Upper lobe of right lung (tissue), 1 donor: ENCODE measurements around the gene NPW. TPM values are rescaled to one million over a fixed set of nuclear protein-coding genes. Genes with fewer than 3 reads are reported as not detected.

ENCODE experiments used
- ATAC-seq: fragments of 200-7000 bp; cut with Tn5 transposase; one replicate; pipeline ENCODE4 v1.9.1; 2020; ENCODE audit warnings: mild to moderate bottlenecking, moderate library complexity
- DNase-seq: peaks from one replicate; pipeline ENCODE4 v3.0.0-alpha.2; 2020
- H3K27ac ChIP-seq: fragments of 200-600 bp; one replicate; pipeline ENCODE4 v1.8.0; 2022
- H3K27me3 ChIP-seq: fragments of 200-600 bp; one replicate; pipeline ENCODE4 v1.8.0; 2022; ENCODE audit warnings: mild to moderate bottlenecking
- H3K36me3 ChIP-seq: fragments of 200-600 bp; one replicate; pipeline ENCODE4 v1.8.0; 2022
- H3K4me1 ChIP-seq: fragments of 200-600 bp; one replicate; pipeline ENCODE4 v1.8.0; 2022
- H3K4me3 ChIP-seq: fragments of 200-600 bp; one replicate; pipeline ENCODE4 v1.8.0; 2022; ENCODE audit warnings: mild to moderate bottlenecking
- H3K9me3 ChIP-seq: fragments of 200-600 bp; one replicate; pipeline ENCODE4 v1.8.0; 2022
- CTCF ChIP-seq: fragments of 200-600 bp; IDR thresholded peaks from one replicate; pipeline ENCODE4 v1.8.0; 2022; ENCODE audit warnings: antibody characterized with exemption
- intact Hi-C: fragments of 100-400 bp; cut with DNase I; formaldehyde crosslinking; loops from one replicate; pipeline ENCODE4 v1.11.0; 2022
- total RNA-seq: library from RNA; stranded (reverse); fragmentation: NEBNext Ultra II Directional; extraction: Animal tissue kit (Norgen Biotek cat#: 25700); gene quantifications from one replicate; pipeline ENCODE4 v1.2.1, GENCODE V29; 2021
- donor health status: DM: no; HTN: yes; CAD: no; lungs with severe emphysema.

Gene NPW
- total RNA-seq, 1 donor from 2014 or later: not detected

DNA sequence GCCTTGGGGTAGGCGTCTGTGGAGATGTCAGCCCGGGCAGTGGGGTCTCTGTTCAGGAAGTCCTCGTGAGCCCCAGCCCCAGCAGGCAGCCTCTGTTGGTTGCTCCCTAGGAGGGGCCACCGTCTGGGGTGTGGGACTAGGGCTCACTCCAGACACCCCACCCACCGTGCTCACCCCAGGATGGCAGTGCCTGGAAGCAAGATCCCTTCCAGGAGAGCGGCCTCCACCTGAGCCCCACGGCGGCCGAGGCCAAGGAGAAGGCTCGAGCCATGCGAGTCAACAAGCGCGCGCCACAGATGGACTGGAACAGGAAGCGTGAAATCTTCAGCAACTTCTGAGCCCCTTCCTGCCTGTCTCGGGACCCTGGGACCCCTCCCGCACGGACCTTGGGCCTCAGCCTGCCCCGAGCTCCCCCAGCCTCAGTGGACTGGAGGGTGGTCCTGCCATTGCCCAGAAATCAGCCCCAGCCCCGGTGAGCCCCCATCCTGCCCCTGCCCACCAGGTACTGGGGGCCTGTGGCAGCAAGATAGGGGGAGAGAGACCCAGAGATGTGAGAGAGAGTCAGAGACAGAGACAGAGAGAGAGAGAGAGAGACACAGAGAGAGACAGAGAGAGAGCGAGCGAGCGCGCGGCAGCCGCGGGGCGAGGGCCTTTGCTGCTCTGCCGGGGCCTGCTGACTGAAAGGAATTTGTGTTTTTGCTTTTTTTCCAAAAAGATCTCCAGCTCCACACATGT, 18.2 kb downstream of the NPW start:
- Histone ChIP-seq H3K4me1 (peaks cover 90% of the 10 kb centered on the region), H3K27me3 (no peaks in the 10 kb centered on the region), H3K27ac (peak overlapping the region; percentile 94), H3K36me3 (peaks cover 13% of the 10 kb centered on the region), H3K4me3 (peak overlapping the region; percentile 8), H3K9me3 (no peaks in the 10 kb centered on the region)
- intact Hi-C loops: no loop called here
- no peak for ATAC-seq
- DNase-seq: peak; percentile 63
- TF ChIP-seq CTCF: no peak

DNA sequence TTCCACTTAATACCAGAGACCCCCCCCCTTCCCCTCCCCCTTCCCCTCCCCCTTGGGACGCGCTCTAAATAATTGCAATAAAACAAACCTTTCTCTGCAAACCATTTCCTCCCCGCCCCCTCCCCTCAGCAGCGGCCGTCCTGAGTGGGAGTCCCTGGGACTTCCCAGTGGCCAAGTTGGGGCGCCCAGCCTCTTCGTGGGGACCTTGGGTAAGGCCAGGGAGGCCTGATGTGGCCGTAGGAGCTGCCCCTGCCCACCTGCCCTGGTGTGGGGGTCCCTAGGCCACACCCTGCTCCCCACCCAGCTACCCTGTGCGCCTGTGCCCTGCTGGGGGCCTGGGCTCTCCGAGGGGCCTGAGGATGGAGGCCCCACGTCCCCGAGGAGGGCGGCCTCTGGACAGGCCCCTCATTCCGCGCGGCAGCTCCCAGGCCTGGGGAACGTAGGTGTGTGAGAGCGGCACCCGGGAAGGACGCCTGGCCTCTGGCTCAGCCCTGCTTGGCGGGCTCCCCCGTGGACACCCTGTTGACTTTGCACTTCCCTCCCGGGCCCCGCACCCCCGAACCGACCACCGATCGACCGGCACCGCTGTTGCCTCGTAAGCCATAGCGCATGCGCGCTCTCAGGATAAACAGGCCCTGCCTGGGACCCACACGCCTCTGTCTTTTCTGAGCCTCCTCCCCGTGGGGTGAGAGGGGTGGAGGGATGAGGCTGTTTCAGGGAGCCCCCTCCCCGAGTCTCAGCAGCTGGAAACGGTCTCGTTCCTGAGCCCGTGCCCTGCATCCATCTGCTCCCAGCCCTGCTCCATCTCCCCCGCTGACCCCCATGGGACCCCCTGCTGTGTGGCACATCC, 19.0 kb downstream of the NPW start:
- Histone ChIP-seq H3K27me3 (no peaks in the 10 kb centered on the region), H3K4me3 (peak overlapping the region; percentile 8), H3K4me1 (peaks cover 90% of the 10 kb centered on the region), H3K36me3 (peaks cover 13% of the 10 kb centered on the region), H3K9me3 (no peaks in the 10 kb centered on the region), H3K27ac (peak overlapping the region; percentile 94)
- intact Hi-C loops: no loop called here
- DNase-seq (no peak), ATAC-seq (no peak)
- no peak for TF ChIP-seq CTCF

GRCh38 chr16:2039274-2040031, 19.9 kb downstream of the NPW start:
- peak; percentile 83 for DNase-seq
- intact Hi-C loops: no loop called here
- Histone ChIP-seq H3K27me3 (no peaks in the 10 kb centered on the region), H3K4me1 (peaks cover 93% of the 10 kb centered on the region), H3K36me3 (peaks cover 13% of the 10 kb centered on the region), H3K27ac (peak overlapping the region; percentile 94), H3K4me3 (no peak overlapping the region), H3K9me3 (no peaks in the 10 kb centered on the region)
- peak; percentile 20 for ATAC-seq
- TF ChIP-seq CTCF: no peak

DNA sequence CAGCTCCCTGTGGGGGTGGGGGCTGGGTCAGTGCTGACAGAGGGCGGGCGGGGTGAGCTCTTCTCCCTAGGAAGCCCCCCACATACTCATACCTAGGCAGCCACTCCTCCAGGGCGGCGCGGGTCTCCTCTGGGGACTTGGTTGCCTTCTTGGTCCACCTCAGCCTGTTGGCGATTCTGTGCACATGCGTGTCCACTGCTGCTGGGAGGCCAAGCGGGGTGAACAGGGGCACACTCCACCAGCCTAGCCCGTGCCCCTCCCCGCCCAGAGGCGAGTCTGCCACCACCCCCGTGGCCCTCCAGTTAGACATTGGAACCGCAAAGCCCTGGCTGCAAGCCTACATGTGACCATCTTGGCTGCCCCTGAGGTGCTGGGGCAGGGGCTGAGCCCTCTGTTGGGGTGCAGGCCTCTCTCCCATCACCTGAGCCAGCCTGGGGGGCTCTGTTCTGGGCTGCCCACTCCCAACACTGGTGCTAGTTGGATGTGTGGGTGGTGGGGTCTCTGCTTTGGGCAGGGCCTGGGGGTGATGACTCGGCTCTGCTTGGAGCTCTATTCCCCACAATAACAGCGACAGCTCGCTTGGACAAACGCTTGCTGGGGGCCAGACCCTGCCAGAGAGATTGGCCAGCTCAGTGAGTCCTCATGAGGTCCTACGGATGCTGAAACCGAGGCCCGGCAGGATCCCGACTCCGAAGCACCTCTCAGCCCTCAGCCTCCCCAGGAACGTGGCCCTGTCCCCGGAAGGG, 20.6 kb downstream of the NPW start:
- Histone ChIP-seq H3K4me1 (peaks cover 95% of the 10 kb centered on the region), H3K27ac (peak overlapping the region; percentile 94), H3K9me3 (no peaks in the 10 kb centered on the region), H3K27me3 (no peaks in the 10 kb centered on the region), H3K4me3 (no peak overlapping the region), H3K36me3 (peaks cover 13% of the 10 kb centered on the region)
- DNase-seq (no peak), ATAC-seq (no peak)
- intact Hi-C loops: no loop called here
- TF ChIP-seq CTCF: no peak
